HG03175 (cell line): ENCODE data around the gene IFT22.
"Not testable (repeated sequence)": the region's sequence is repeated elsewhere in the genome, so short reads cannot be mapped to it uniquely, and the experiment has no call there.

Experiments
- ATAC-seq: cut with Tn5 transposase; IDR thresholded peaks from one replicate; pipeline ENCODE4 v1.9.1; 2021; ENCODE audit warnings: mild to moderate bottlenecking, moderate library complexity; ENCODE audit not compliant: unreplicated experiment

Gene IFT22

GRCh38 chr7:101280912-101281311, 40.7 kb downstream of the IFT22 start:
- not testable (repeated sequence) for ATAC-seq

- ATAC-seq, result no peak
Observed at GRCh38 chr7:101278461-101279292, 42.9 kb downstream of the IFT22 start.

- no peak for ATAC-seq
Observed at GRCh38 chr7:101277155-101277554, 44.5 kb downstream of the IFT22 start.

- no peak for ATAC-seq
Observed at GRCh38 chr7:101273206-101273605, 48.4 kb downstream of the IFT22 start.

DNA sequence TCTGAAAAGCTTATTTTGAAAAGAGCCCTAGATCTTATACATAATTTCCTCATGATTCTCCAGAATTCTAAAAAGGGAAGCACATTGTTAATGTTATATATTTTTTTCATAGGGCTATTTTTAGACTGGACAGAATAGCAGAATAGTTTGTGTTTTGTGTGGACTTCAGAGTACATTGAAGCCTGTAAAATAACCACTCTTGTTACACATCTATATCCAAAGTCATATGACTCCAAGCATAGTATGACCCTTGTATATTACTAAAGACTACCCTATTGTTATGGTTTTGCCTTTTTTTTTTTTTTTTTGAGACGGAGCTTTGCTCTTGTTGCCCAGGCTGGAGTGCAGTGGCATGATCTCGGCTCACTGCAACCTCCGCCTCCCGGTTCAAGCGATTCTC, 50.6 kb downstream of the IFT22 start:
- ATAC-seq, result no peak

- ATAC-seq, result no peak
Observed at GRCh38 chr7:101269664-101270063, 51.9 kb downstream of the IFT22 start.

- no peak for ATAC-seq
Observed at GRCh38 chr7:101265622-101266516, 55.7 kb downstream of the IFT22 start.

DNA sequence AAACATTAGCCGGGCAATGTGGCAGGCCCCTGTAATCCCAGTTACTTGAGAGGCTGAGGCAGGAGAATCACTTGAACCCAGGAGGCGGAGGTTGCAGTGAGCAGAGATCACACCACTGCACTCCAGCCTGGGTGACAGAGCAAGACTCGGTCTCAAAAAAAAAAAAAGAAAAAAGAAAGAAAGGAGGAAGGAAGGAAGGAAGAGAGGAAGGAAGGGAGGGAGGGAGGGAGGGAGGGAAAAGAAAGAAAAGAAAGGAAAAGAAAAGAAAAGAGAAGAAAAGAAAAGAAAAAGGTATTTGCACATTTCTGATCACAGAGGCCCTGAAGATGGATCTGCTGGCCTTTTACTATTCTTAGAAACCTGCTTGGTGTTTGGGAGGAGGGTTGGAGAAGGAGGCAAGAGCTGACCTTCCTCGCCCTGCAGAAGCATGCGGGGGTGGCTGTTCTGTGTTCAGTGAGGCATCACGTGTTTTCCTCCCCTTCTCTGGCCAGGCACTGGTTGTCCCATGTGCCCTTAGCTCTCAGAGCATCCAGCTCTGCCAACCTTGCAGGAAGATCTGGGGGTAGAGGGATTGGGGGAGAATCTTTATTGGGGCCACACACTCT, 57.4 kb downstream of the IFT22 start:
- ATAC-seq, result not testable (repeated sequence)
